GM12801 (cell line): Measurements from ENCODE around the gene TGM6.

Source experiments
- CTCF ChIP-seq: IDR thresholded peaks from one replicate; pipeline ENCODE4 v1.5.1; 2011; ENCODE audit warnings: control low read depth; ENCODE audit not compliant: insufficient read length; ENCODE audit errors: extremely low read depth

TGM6 gene

GRCh38 chr20:2379511-2380229, 1.0 kb upstream of the TGM6 start:
- no peak for TF ChIP-seq CTCF

DNA sequence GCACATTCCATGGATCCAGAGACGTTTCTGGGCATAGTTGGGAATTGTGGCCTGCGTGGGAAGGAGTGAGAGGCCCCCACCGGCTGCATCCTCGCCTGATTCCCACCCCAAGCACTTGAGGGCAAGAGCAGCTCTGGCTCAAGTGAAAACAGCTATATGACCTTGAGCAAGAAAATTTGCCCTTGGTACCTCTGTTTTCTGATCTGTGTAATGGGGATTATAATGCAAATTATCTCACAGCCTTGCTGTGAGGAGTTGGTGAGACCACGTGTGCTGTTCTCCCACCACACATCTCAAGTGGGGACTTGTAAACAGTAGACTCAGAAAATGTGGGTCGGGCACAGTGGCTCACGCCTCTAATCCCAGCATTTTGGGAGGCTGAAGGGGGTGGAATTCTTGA, 602 bp downstream of the TGM6 start:
- no peak for TF ChIP-seq CTCF

GRCh38 chr20:2382833-2383232, 2.1 kb downstream of the TGM6 start:
- no peak for TF ChIP-seq CTCF

DNA sequence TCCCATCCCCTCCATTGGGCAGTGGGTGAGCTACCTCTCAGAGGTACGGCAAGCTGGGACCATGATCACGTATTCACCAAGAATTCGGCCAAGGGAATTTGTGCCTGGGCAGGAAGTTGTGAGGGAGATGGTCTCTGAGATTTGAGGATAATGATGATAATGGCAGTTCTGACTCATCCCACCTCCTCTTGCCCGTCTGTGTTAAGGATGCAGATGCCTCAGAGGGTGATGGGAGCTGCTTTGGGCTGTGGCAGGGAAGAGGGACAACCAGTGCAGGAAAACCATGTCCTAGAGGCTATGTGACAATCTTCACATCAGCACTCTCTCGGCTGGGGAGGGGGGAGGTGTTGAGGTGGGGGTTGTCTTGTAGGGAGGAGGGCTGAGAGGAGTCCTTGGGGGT, 4.3 kb downstream of the TGM6 start:
- TF ChIP-seq CTCF = no peak

DNA sequence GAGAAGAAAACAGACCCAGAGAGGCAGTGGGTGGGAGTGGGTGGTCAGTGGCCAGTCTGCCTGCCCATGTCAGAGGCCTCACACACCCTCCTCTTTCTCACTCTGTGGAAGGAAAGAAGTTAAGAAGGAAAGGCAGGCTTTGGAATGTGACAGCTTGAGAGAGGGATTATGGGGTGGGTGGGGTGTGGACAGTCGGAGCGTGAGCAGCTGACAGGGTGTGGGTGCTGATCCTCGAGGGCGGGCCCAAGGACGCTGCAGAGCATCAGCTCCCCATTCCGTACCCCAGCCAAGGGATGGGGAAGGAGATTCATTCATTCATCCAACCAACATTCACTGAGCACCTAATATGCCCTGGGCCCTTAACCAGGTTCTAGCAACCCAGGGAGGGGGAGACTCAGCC, 4.8 kb downstream of the TGM6 start:
- TF ChIP-seq CTCF = no peak

DNA sequence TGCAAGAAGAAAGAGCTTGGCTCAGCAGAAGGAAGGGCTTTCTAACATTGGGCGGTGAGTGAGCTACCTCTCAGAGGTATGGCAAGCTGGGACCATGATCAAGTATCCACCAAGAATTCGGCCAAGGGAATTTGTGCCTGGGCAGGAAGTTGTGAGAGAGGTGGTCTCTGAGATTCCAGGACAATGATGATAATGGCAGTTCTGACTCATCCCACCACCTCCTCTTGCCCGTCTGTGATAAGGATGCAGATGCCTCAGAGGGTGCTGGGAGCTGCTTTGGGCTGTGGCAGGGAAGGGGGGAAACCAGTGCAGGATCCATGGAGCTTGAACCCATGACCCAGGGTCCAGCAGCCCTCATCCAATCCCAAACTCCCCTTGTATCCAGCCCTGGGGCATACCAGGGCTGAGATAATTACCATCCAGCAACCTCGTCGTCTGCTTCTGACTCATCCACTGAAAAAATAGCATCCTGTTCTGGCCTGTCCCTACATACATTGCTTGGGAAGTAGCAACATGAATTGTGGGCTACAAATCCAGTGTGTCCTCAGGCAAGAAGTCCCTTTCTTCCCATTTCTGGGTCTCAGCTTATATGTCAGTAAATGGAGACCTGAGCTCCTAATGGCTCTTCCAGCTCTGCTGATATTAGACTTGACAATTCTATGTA, 5.9 kb downstream of the TGM6 start:
- TF ChIP-seq CTCF = no peak

DNA sequence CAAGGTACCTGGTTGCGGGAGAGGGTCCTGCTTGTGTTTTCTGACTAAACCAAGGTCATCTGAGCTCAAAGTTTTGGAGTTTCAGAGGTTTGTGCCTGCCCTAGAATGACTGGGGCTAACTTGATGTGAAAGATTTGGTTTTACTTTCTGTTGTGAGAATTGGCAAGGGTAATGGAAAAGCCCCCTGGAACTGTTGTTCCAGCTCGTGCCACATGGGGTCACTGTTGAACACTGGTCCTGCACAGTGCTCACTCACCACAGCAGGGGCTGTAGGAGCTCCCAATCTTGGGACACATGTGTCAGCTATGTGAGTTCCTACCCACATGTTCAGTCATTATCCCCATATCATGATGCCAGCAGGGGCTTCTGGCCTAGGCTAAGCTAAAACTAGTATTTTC, 6.5 kb downstream of the TGM6 start:
- TF ChIP-seq CTCF = no peak
